ENCODE results near the gene TPTE.
"Not testable (repeated sequence)": the region's sequence is repeated elsewhere in the genome, so short reads cannot be mapped to it uniquely, and the experiment has no call there.

TPTE gene

GRCh38 chr21:10521091-10521598 is at the start of gene TPTE:
TPTE (plus strand) TSS chr21:10521583; CDS start chr21:10538724, 17,141 bp downstream.
- DNase-seq: no peak

GRCh38 chr21:10471999-10472398 is 49.4 kb upstream of the TPTE start:
- DNase-seq: not testable (repeated sequence)

GRCh38 chr21:10477794-10478193 is 43.6 kb upstream of the TPTE start:
- not testable (repeated sequence) for DNase-seq

- DNase-seq: not testable (repeated sequence)
Measured at GRCh38 chr21:10479875-10480274, 41.5 kb upstream of the TPTE start.

- DNase-seq: not testable (repeated sequence)
Measured at GRCh38 chr21:10484864-10485263, 36.5 kb upstream of the TPTE start.

- DNase-seq: not testable (repeated sequence)
Measured at GRCh38 chr21:10490453-10490852, 30.9 kb upstream of the TPTE start.

GRCh38 chr21:10511116-10511515 is 10.3 kb upstream of the TPTE start:
- DNase-seq: no peak

- not testable (repeated sequence) for DNase-seq
Measured at GRCh38 chr21:10516889-10517288, 4.5 kb upstream of the TPTE start.

GRCh38 chr21:10517904-10518303 is 3.5 kb upstream of the TPTE start:
- DNase-seq: not testable (repeated sequence)

GRCh38 chr21:10521835-10522500 is 585 bp downstream of the TPTE start:
- not testable (repeated sequence) for DNase-seq

GRCh38 chr21:10539956-10540355 is 18.6 kb downstream of the TPTE start:
- DNase-seq: no peak

- DNase-seq: not testable (repeated sequence)
Measured at GRCh38 chr21:10544376-10544775, 23.0 kb downstream of the TPTE start.

- not testable (repeated sequence) for DNase-seq
Measured at GRCh38 chr21:10547868-10548267, 26.5 kb downstream of the TPTE start.

GRCh38 chr21:10548331-10548954 is 27.1 kb downstream of the TPTE start:
- DNase-seq: not testable (repeated sequence)

- not testable (repeated sequence) for DNase-seq
Measured at GRCh38 chr21:10570803-10571202, 49.4 kb downstream of the TPTE start.

- DNase-seq: not testable (repeated sequence)
Measured at GRCh38 chr21:10574531-10575310, 53.3 kb downstream of the TPTE start.

- no peak for DNase-seq
Measured at GRCh38 chr21:10575311-10575667, 53.9 kb downstream of the TPTE start.

GRCh38 chr21:10578910-10579309 is 57.5 kb downstream of the TPTE start:
- not testable (repeated sequence) for DNase-seq

- DNase-seq: not testable (repeated sequence)
Measured at GRCh38 chr21:10589115-10589514, 67.7 kb downstream of the TPTE start.

- DNase-seq: not testable (repeated sequence)
Measured at GRCh38 chr21:10607074-10607473, 85.7 kb downstream of the TPTE start.

- not testable (repeated sequence) for DNase-seq
Measured at GRCh38 chr21:10614285-10614684, 92.9 kb downstream of the TPTE start.

- DNase-seq: not testable (repeated sequence)
Measured at GRCh38 chr21:10616061-10616460, 94.7 kb downstream of the TPTE start.

- no peak for DNase-seq
Measured at GRCh38 chr21:10616535-10616934, 95.2 kb downstream of the TPTE start.

Data from NCI-H226 (cell line).